ENCODE results near the gene RAB11FIP5.

RAB11FIP5 gene

GRCh38 chr2:73031095-73031678, 81.6 kb downstream of the RAB11FIP5 start:
- no peak for DNase-seq

DNA sequence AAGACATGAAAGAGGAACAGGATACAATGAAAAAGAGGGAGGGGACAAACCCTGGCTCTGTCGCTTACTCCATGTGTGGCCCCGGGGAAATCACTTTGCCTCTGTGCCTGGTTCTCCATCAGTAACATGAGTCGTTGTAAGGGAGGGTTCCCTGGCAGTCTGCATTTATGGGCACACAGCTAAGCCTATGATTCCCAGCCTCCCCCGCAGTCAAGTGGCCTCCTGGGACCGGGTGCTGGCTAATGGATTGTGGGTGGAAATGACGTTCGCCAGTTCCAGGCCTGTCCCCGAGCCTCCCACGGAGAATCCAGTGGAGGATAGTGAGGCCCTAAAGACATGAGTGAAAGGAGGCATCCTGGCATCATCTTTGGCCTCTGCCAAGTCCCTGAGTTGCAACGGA, 83.9 kb downstream of the RAB11FIP5 start:
- no peak for DNase-seq

DNA sequence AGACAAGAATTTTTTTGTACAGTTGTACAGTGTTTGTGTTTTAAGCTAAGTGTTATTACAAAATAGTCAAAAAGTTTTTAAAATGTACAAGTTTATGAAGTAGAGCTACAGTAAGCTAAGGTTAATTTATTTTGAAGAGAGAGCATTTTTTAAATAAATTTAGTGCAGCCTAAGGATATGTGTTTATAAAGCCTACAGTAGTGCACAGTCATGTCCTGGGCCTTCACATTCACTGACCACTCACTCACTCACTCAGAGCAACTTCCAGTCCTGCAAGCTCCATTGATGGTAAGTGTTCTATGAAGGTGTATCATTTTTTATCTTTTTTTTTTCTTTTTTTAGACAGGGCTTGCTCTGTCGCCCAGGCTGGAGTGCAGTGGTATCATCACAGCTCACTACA, 85.4 kb downstream of the RAB11FIP5 start:
- no peak for DNase-seq

- DNase-seq: no peak
Observed at GRCh38 chr2:73023497-73023896, 89.3 kb downstream of the RAB11FIP5 start.
